ENCODE data around the gene LHPP. TPM values are rescaled to one million over a fixed set of nuclear protein-coding genes. Genes with fewer than 3 reads are reported as not detected.

The LHPP gene
- total and polyA plus RNA-seq, 11 donors = 5.6 to 23.5 (median 13.2) TPM

GRCh38 chr10:124453960-124454610 lies 7.5 kb upstream of the LHPP start:
- DNase-seq = no peak
- 14 to 26% (median 15%) methylated on average over 8 of the region's 8 CpGs for WGBS, 4 donors

GRCh38 chr10:124455441-124455840 lies 6.2 kb upstream of the LHPP start:
- intact Hi-C loops (cut with DNase I) = no loop called here
- Histone ChIP-seq H3K4me3 (no peak overlapping the region), H3K9me3 (no peaks in the 10 kb centered on the region), H3K36me3 (no peaks in the 10 kb centered on the region), H3K4me1 (peaks cover 0 to under 1% (median 0%) of the 10 kb centered on the region in 12 donors), H3K27me3 (peaks cover 10 to 55% (median 29%) of the 10 kb centered on the region in 9 donors), H3K27ac (no peak overlapping the region)
- TF ChIP-seq CTCF (IDR thresholded peaks at IDR 0.05) (no peak), POLR2A (IDR thresholded peaks at IDR 0.05) (no peak)
- ATAC-seq (no peak), DNase-seq (no peak)
- 70 to 74% (median 71%) methylated on average over 7 of the region's 7 CpGs for WGBS, 4 donors

More at GRCh38 chr10:124453960-124454610, 7.5 kb upstream of the LHPP start:
- H3K27ac ChIP-seq = no peak overlapping the region
- H3K4me3 ChIP-seq = no peak overlapping the region
- intact Hi-C loops (cut with DNase I) = no loop called here
- TF ChIP-seq CTCF (IDR thresholded peaks at IDR 0.05) (no peak), POLR2A (IDR thresholded peaks at IDR 0.05) (no peak)
- H3K9me3 ChIP-seq = no peaks in the 10 kb centered on the region
- no peaks in the 10 kb centered on the region for H3K36me3 ChIP-seq
- no peak for ATAC-seq
- H3K4me1 ChIP-seq = peaks cover 0 to 14% (median 5%) of the 10 kb centered on the region in 12 donors
- peaks cover 18 to 66% (median 42%) of the 10 kb centered on the region in 9 donors for H3K27me3 ChIP-seq

- peaks cover 0 to 25% (median 12%) of the 10 kb centered on the region in 9 donors for H3K27me3 ChIP-seq
- no peak for TF ChIP-seq CTCF (IDR thresholded peaks at IDR 0.05)
- no peak for TF ChIP-seq POLR2A (IDR thresholded peaks at IDR 0.05)
- no peaks in the 10 kb centered on the region for H3K36me3 ChIP-seq
- H3K27ac ChIP-seq = no peak overlapping the region
- H3K9me3 ChIP-seq = no peaks in the 10 kb centered on the region
- 70 to 85% (median 79%) methylated on average over 4 of the region's 4 CpGs for WGBS, 4 donors
- peaks cover 0 to 13% (median 3%) of the 10 kb centered on the region in 12 donors for H3K4me1 ChIP-seq
- ATAC-seq = no peak
- H3K4me3 ChIP-seq = no peak overlapping the region
- intact Hi-C loops (cut with DNase I) = no loop called here
- no peak for DNase-seq
These were observed 3.1 kb upstream of the LHPP start for GRCh38 chr10:124458473-124458872.

- ATAC-seq (no peak), DNase-seq (no peak)
- Histone ChIP-seq H3K4me3 (no peak overlapping the region), H3K9me3 (no peaks in the 10 kb centered on the region), H3K36me3 (no peaks in the 10 kb centered on the region), H3K4me1 (peaks cover 0 to 13% (median 3%) of the 10 kb centered on the region in 12 donors), H3K27me3 (peaks cover 0 to 21% (median 12%) of the 10 kb centered on the region in 9 donors), H3K27ac (no peak overlapping the region)
- TF ChIP-seq CTCF (IDR thresholded peaks at IDR 0.05) (no peak), POLR2A (IDR thresholded peaks at IDR 0.05) (no peak)
- 53 to 78% (median 62%) methylated on average over 2 of the region's 2 CpGs for WGBS, 4 donors
- intact Hi-C loops (cut with DNase I) = no loop called here
These were observed 2.7 kb upstream of the LHPP start for GRCh38 chr10:124458889-124459288.

Data from heart left ventricle (tissue), 16 donors.